Suppressor macrophage (primary cell): ENCODE results near the gene JAKMIP1.
A peak's percentile ranks its signal among the peaks of the same experiment; 100 is the strongest.

Source experiments
- DNase-seq, 4 experiments: peaks; one replicate each; pipeline ENCODE4 v3.0.0-alpha.2; 2020 to 2022
- total RNA-seq, 17 experiments: gene quantifications; one replicate each; lab custom pipeline; 2026; ENCODE audit warnings: mixed read lengths in 6 of 17, inconsistent platforms in 3 of 17; lab: John Stamatoyannopoulos, UW

The JAKMIP1 gene
- total RNA-seq, result 0 to 4.4 (median 0) reads per million in 17 experiments

GRCh38 chr4:6200011-6200921 is at the start of gene JAKMIP1:
Gene JAKMIP1, minus strand, starts transcription at chr4:6200549. Its CDS starts 87,699 bp downstream, at chr4:6112850.
- DNase-seq, result peak; percentile 34 to 71 (median 44)

- no peak for DNase-seq
These were observed 48.0 kb upstream of the JAKMIP1 start for GRCh38 chr4:6248394-6248793.

- DNase-seq, result no peak
These were observed 45.9 kb upstream of the JAKMIP1 start for GRCh38 chr4:6246170-6246634.

- no peak for DNase-seq
These were observed 45.2 kb upstream of the JAKMIP1 start for GRCh38 chr4:6245246-6246169.

DNA sequence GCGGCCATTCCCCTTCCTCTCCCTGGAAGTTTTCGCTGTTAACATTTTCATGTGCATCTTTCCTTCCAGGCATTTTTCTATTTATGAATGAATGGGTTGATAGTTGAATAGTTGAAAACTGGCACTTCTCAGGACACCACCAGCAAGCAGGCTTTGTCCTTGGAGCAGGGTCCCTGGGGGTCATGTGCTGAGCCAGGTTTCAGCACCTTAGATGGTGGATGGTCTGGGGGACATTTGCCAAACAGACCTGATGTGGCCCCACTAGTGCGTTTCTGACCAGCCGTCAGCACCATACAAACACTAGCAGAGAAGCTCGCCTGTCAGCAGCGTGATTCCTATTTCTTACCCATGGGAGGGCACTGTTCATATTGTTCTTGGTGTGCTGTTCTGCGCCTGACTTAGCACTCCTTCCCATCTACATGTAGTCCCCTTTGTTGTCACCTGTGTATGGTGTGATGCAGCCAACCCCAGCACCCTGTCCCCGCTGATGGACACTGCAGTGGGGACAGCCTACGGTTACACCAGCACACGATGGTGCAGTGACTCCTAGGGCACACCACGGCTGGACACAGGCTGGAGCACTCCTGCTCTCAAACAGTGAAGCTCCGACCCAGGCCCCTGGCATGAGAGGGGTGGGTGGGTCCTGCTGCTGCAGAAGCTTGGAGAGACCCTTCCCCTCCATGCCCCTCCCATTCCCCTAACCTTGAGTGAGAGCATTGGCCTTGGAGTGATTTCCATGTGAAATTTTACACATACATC is 42.1 kb upstream of the JAKMIP1 start:
- DNase-seq, result no peak

- no peak for DNase-seq
These were observed 40.9 kb upstream of the JAKMIP1 start for GRCh38 chr4:6241062-6241845.

DNA sequence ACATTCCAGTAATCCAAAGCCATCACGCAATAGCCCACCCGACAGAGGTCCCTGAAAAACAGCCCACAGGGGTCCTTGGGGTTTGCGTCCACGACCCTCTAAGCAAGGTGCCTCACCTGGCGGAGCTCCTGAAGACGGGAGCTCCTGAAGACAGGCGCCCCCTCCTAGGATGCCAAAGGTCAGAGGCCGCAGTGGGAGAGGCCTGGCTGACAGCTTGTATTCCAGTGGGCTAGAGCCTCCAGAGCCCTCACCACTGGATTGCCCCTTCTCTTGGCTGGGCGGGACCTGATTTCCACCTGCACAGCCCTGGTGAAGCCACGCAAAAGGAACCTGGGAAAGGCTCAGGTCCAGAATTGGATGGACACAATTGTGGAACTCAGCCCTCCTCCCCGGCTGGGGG is 39.6 kb upstream of the JAKMIP1 start:
- DNase-seq, result no peak

- DNase-seq, result no peak
These were observed 39.1 kb upstream of the JAKMIP1 start for GRCh38 chr4:6239486-6239885.

DNA sequence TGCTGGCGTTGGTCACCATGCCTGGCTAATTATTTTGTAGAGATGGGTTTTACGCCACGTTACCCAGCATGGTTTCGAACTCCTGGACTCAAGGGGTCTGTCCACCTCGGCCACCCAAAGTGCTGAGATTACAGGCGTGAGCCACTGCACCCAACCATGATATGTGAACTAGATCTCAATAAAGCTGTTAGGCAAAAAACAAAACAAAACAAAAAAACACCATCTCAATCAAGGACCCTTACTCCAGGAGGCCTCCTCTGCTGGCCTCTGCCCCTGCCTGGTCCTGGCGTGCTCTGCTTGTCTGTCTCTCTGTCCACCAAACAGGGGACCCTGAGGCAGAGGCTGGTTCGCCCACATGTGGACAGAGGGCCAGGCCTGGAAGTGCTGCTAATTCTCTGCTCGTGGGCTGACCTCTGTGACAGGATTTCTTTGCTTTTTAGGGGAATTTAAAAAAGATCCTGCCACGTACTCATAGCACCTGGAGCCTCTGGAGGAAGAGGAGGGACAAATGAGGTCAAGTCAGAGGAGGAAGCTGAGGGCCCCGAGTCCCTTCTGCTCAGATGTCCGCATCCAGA is 36.6 kb upstream of the JAKMIP1 start:
- no peak for DNase-seq

DNA sequence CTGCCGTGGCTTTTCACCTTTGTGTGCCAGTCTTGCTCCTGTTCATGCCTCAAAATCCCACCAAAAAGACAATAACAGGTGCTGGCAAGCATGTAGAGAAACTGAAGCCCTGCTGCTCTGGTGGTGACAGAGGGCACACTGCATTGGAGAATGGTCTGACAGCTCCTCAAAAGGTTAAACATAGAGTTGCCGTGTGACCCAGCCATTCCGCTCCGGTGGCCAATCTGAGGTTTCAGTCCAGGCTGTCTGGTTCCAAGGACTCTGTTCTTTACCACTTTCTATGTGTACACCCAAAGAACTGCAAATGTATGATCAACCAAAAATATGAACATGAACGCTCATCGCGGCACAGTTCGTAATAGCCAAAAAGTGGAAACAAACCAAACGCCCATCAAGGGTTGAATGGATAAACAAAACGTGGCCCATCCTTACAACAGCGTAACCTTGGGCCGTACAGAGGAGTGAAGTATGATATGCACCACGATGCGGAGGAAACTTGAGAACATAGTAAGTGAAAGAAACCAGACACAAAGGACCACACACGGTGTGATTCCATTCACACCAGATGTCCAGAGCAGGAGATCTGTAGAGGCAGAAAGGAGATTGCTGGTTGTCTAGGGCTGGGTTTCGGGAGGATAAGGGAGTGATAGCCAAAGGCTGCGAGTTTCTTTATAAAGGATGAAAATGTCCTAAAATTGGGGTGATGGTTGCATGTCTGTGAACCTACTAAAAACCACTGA is 35.7 kb upstream of the JAKMIP1 start:
- DNase-seq, result no peak

- DNase-seq, result no peak
These were observed 34.7 kb upstream of the JAKMIP1 start for GRCh38 chr4:6235012-6235411.

DNA sequence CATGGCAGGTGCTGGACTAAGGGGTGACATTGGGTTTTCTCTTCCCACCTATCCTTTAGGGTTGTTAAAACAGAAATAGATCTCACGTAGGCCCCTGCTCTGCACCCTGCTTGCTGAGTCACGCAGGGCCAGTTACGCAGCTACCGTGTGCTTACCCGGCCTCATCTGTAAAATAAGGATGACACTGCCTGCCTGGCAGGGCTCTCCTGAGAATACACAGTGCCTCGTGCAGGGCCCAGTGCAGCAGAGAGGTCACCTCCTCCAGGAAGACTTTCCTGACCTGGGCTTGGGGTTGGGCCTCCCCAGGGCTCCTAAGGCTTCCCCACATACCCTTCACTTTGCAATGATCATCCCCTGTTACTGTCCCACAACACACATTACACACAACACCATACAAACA is 33.6 kb upstream of the JAKMIP1 start:
- no peak for DNase-seq

- DNase-seq, result no peak
These were observed 32.8 kb upstream of the JAKMIP1 start for GRCh38 chr4:6232836-6233785.

DNA sequence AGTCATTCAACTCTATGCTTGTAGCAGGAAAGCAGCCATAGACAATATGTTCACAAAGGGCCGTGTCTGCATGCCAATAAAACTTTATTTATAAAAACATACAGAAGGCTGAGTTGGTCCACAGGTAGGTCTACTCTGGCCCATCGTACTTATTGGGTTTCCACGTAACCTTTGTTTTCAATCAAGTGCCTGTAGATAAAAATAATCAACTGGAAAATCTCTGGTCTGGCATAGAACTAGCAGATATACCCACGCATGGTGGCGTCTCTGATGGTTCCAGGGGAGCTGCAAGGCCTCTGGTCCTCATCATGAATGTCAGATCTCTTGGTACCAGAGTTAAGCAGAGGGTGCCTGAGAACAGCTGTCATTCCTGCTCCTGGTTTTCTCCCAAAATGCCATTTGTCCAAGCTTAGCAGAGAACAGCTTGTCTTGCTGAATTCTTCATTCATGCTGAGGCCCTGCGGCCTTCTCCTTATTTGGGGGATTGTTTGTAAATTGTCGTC is 31.4 kb upstream of the JAKMIP1 start:
- DNase-seq, result no peak

- DNase-seq, result no peak
These were observed 30.7 kb upstream of the JAKMIP1 start for GRCh38 chr4:6230827-6231662.

- DNase-seq, result no peak
These were observed 30.1 kb upstream of the JAKMIP1 start for GRCh38 chr4:6230502-6230785.

DNA sequence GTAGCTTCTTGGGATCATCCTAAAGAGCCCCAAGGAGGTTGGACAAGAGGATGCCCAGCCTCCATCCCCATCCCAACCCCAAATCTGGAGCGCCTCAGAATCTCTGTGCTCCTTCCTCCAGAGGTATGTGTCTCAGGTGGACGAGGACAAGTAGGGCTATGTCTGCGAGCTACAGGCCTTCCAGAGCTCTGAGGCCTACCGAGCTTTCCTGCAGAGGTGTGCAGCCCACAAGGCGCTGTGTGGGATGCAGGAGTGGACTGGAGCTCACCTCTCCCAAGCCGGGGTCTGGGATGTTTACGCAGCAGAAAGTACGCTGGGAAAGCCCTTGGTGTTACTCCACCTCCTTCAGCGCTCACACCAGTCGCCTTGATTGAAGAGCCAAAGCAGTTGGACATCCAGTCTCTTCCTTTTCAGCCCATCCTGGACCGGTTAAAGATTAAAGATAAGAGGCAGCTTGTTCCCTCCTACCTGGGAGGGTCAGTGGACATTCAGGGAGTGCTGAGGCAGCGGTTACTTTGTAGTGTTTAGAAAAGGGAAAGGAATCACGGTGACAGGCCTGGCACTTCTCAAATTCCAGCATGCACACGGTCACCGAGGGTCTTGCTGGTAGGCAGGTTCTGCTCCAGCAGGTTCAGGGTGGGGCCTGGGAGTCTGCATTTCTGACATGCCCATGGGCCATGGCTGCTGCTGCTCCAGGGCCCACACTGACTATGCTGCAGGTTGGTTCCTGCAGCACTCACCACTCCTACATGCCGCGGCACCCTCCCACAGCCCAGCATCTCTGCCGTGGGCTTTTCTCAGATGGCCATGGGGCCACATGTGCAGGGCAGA is 29.5 kb upstream of the JAKMIP1 start:
- DNase-seq, result no peak
